HCT116 (cell line): ENCODE measurements around the gene EMILIN2. TPM values are rescaled to one million over a fixed set of nuclear protein-coding genes. Genes with fewer than 3 reads are reported as not detected.
"Not testable (repeated sequence)": the region's sequence is repeated elsewhere in the genome, so short reads cannot be mapped to it uniquely, and the experiment has no call there.

Experiments
- ATAC-seq: fragments of 200-7000 bp; cut with Tn5 transposase; 2 replicates; pipeline ENCODE4 v1.9.1; 2020; ENCODE audit warnings: mild to moderate bottlenecking, moderate library complexity
- BruUV-seq: library from RNA; stranded (reverse); fragments of 400-500 nt; replicated peaks from 2 replicates; lab custom pipeline; 2021; lab: Mats Ljungman, UMichigan
- CTCF ChIA-PET: fragments of 300-600 bp; sonication (Branson Sonifier 250); formaldehyde crosslinking; loops from one replicate; lab custom pipeline; 2021; ENCODE audit warnings: antibody characterized with exemption; lab: Charles Lee
- POLR2A ChIA-PET: fragments of 300-600, 350-600 bp; sonication (Branson Sonifier 250); formaldehyde crosslinking; loops from one replicate; lab custom pipeline; 2021; ENCODE audit warnings: antibody characterized with exemption; lab: Charles Lee
- RAD21 ChIA-PET, 2 experiments: fragments of 300-600 bp; sonication (Branson Sonifier 250); formaldehyde crosslinking; loops; one replicate each; lab custom pipeline; 2023; ENCODE audit warnings: low total read pairs in 2 of 2; ENCODE audit not compliant: uncharacterized antibody in 2 of 2, unreplicated experiment in 2 of 2, low non-redundant PET in 1 of 2; lab: Charles Lee
- DNase-seq: peaks from one replicate; pipeline ENCODE4 v3.0.0-alpha.2; 2010; ENCODE audit warnings: low read depth, low spot score
- H2AFZ ChIP-seq: fragments of 200-600 bp; shearing (Covaris generic), sonication (generic); 2 replicates; pipeline ENCODE4 v1.6.1; 2017; ENCODE audit warnings: low read depth, mixed run types, mixed read lengths, antibody characterized with exemption, low read length; ENCODE audit not compliant: poor library complexity, severe bottlenecking
- H3K27ac ChIP-seq: 2 replicates; pipeline ENCODE4 v1.5.1; 2012; ENCODE audit warnings: low read depth, low read length
- H3K27me3 ChIP-seq: fragments of 200-600 bp; sonication (generic); 2 replicates; pipeline ENCODE4 v1.6.1; 2016; ENCODE audit warnings: mixed run types, low read length, mixed read lengths; ENCODE audit not compliant: insufficient read depth
- H3K36me3 ChIP-seq, 2 experiments: fragments of 200-500 bp in 1 of 2; fragments of 200-600 bp in 1 of 2; sonication (Bioruptor generic) in 1 of 2; sonication (generic) in 1 of 2; 2 replicates each; pipeline versions ENCODE4 v1.5.1 to v1.6.1; 2014 to 2016; ENCODE audit warnings: low read length in 2 of 2, inconsistent platforms in 1 of 2, mixed read lengths in 1 of 2, mixed run types in 1 of 2; ENCODE audit not compliant: insufficient read depth in 2 of 2, control insufficient read depth in 1 of 2
- H3K4me1 ChIP-seq, 2 experiments: fragments of 200-600 bp in 1 of 2; sonication (generic) in 1 of 2; 2 replicates each; pipeline versions ENCODE4 v1.5.1 to v1.6.1; 2012 to 2017; ENCODE audit warnings: low read length in 2 of 2, inconsistent platforms in 1 of 2, mild to moderate bottlenecking in 1 of 2, mixed read lengths in 1 of 2, mixed run types in 1 of 2, moderate library complexity in 1 of 2; ENCODE audit not compliant: insufficient read depth in 2 of 2, control insufficient read depth in 1 of 2
- H3K4me2 ChIP-seq: fragments of 200-600 bp; sonication (generic); 2 replicates; pipeline ENCODE4 v1.6.1; 2017; ENCODE audit warnings: mixed run types, low read length, mixed read lengths
- H3K4me3 ChIP-seq, 2 experiments: fragments of 200-600 bp in 1 of 2; sonication (generic) in 1 of 2; replicated peaks in 1 of 2; 2 replicates each; pipeline ENCODE4 v1.5.1; 2011 to 2016; ENCODE audit warnings: low read length in 2 of 2, control low read depth in 1 of 2, low read depth in 1 of 2, mild to moderate bottlenecking in 1 of 2, mixed read lengths in 1 of 2, mixed run types in 1 of 2
- H3K79me2 ChIP-seq: fragments of 200-600 bp; sonication (generic); 2 replicates; pipeline ENCODE4 v1.6.1; 2017; ENCODE audit warnings: mild to moderate bottlenecking, mixed run types, low read length, moderate library complexity, mixed read lengths; ENCODE audit not compliant: insufficient read depth
- H3K9ac ChIP-seq: fragments of 200-600 bp; sonication (generic); 2 replicates; pipeline ENCODE4 v1.6.1; 2016; ENCODE audit warnings: low read length, mixed read lengths
- H3K9me2 ChIP-seq: fragments of 200-600 bp; sonication (generic), shearing (Covaris generic); 2 replicates; pipeline ENCODE4 v1.6.1; 2017; ENCODE audit warnings: mixed run types, mild to moderate bottlenecking, moderate library complexity; ENCODE audit not compliant: insufficient read depth
- H3K9me3 ChIP-seq, 2 experiments: fragments of 200-500 bp in 1 of 2; fragments of 200-600 bp in 1 of 2; sonication (Bioruptor generic) in 1 of 2; sonication (generic) in 1 of 2; 2 replicates each; pipeline ENCODE4 v1.6.1; 2014 to 2017; ENCODE audit warnings: low read length in 2 of 2, mixed read lengths in 2 of 2, inconsistent platforms in 1 of 2, low read depth in 1 of 2, mild to moderate bottlenecking in 1 of 2, mixed run types in 1 of 2, moderate library complexity in 1 of 2; ENCODE audit not compliant: control insufficient read depth in 1 of 2, insufficient read depth in 1 of 2
- H4K20me1 ChIP-seq: fragments of 200-600 bp; sonication (generic), shearing (Covaris generic); 2 replicates; pipeline ENCODE4 v1.6.1; 2017; ENCODE audit warnings: mixed run types, mild to moderate bottlenecking, moderate library complexity; ENCODE audit not compliant: insufficient read depth
- EGR1 ChIP-seq: IDR thresholded peaks from 2 replicates; pipeline ENCODE4 v1.6.1; 2012; ENCODE audit warnings: low read depth
- EZH2phosphoT487 ChIP-seq: fragments of 200-600 bp; IDR thresholded peaks from 2 replicates; pipeline ENCODE4 v1.6.1; 2018; ENCODE audit warnings: antibody characterized with exemption, borderline replicate concordance
- FOSL1 ChIP-seq: IDR thresholded peaks from 2 replicates; pipeline ENCODE4 v1.6.1; 2012; ENCODE audit warnings: low read depth
- JUND ChIP-seq: IDR thresholded peaks from 2 replicates; pipeline ENCODE4 v1.6.1; 2012
- POLR2A ChIP-seq: IDR thresholded peaks from 2 replicates; pipeline ENCODE4 v1.7.0; 2011; ENCODE audit warnings: borderline replicate concordance; ENCODE audit not compliant: insufficient read depth, insufficient read length; ENCODE audit errors: extremely low read depth
- RAD21 ChIP-seq: IDR thresholded peaks from 2 replicates; pipeline ENCODE4 v1.6.1; 2012; ENCODE audit warnings: low read depth, mild to moderate bottlenecking
- SIN3A ChIP-seq: IDR thresholded peaks from 2 replicates; pipeline ENCODE4 v1.6.1; 2012; ENCODE audit warnings: low read depth
- TCF7L2 ChIP-seq: IDR thresholded peaks from 2 replicates; pipeline ENCODE4 v1.7.0; 2011; ENCODE audit warnings: borderline replicate concordance, inconsistent platforms; ENCODE audit not compliant: insufficient read depth, insufficient read length; ENCODE audit errors: extremely low read depth
- ZFX ChIP-seq: fragments of 450-650 bp; IDR thresholded peaks from 2 replicates; pipeline ENCODE4 v1.6.1; 2017
- ZNF274 ChIP-seq: fragments of 200-500 bp; sonication (Bioruptor generic); IDR thresholded peaks from 2 replicates; pipeline ENCODE4 v1.6.1; 2014; ENCODE audit warnings: mild to moderate bottlenecking, low read depth, low read length, inconsistent platforms
- intact Hi-C: fragments of 100-400 bp; cut with micrococcal nuclease; formaldehyde crosslinking; loops from 2 replicates; pipeline ENCODE4 v1.10.0; 2022
- total RNA-seq: library from RNA; stranded (reverse); gene quantifications from one replicate; pipeline ENCODE4 v1.2.1, GENCODE V29; 2021; ENCODE audit not compliant: unreplicated experiment
- TF ChIP-seq, protein P1 (sequence below): IDR thresholded peaks from 2 replicates; pipeline ENCODE4 v1.6.1; 2012
- TF ChIP-seq, protein P2 (sequence below), 3 experiments: fragments of 200-600 bp in 1 of 3; sonication (generic) in 1 of 3; IDR thresholded peaks in 2 of 3; conservative IDR thresholded peaks in 1 of 3; 2 replicates each; pipeline ENCODE4 v1.5.1; 2012 to 2017; ENCODE audit warnings: low read depth in 2 of 3, low read length in 2 of 3, antibody characterized with exemption in 1 of 3, borderline replicate concordance in 1 of 3, control low read depth in 1 of 3, mild to moderate bottlenecking in 1 of 3, mixed read lengths in 1 of 3, mixed run types in 1 of 3, moderate library complexity in 1 of 3; ENCODE audit not compliant: insufficient read depth in 1 of 3

EMILIN2 gene
- total RNA-seq, 1 experiment from 2014 or later: 23.4 TPM

DNA sequence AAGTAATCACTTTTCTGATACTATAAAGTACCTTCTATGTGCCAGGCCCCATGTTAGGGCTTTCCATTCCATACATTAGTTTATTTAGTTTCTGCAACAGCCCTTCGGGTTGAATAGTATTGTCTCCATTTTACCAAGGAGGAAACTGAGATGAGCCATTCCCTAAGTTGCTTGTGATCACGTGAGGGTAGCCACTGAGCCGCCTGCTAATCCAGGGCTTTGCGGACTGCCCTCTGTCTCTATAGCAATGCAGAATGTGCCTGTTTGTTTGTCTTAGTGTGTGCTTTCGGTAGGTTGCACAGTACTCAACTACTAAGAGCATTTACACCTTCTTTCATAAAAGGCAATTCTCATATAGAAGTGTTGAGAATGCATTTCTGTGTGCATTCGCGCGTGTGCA lies 5.0 kb downstream of the EMILIN2 start:
- no peak overlapping the region for H3K27ac ChIP-seq
- no TSS peak for BruUV-seq
- RAD21 ChIA-PET: no interaction called here
- CTCF ChIA-PET: no interaction called here
- no peaks in the 10 kb centered on the region for H3K79me2 ChIP-seq
- H3K4me2 ChIP-seq: no peak overlapping the region
- no peaks in the 10 kb centered on the region for H3K9me3 ChIP-seq
- DNase-seq (no peak), ATAC-seq (no peak)
- intact Hi-C loops: no loop called here
- H2AFZ ChIP-seq: no peak overlapping the region
- no peaks in the 10 kb centered on the region for H3K36me3 ChIP-seq
- H3K9ac ChIP-seq: no peak overlapping the region
- TF ChIP-seq SIN3A: no peak
- TF ChIP-seq, all 23 proteins: peak for 0
- H3K27me3 ChIP-seq: no peaks in the 10 kb centered on the region
- no peaks in the 10 kb centered on the region; a peak in 1 of 4 replicates for H3K4me1 ChIP-seq
- H3K9me2 ChIP-seq: no peaks in the 10 kb centered on the region
- POLR2A ChIA-PET: no interaction called here
- no peaks in the 10 kb centered on the region for H4K20me1 ChIP-seq
- no peak overlapping the region for H3K4me3 ChIP-seq

DNA sequence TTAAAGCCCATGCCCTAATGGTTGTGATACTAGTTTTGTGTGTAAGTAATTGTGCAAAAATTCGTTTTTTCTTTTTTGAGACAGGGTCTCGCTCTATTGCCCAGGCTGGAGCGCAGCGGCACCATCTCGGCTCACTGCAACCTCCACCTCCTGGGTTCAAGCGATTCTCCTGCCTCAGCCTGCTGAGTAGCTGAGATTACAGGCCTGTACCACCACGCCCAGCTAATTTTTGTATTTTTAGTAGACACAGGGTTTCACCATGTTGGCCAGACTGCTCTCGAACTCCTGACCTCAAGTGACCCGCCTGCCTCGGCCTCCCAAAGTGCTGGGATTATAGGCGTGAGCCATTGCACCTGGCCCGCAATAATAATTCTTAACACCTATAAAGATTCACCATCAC lies 5.7 kb downstream of the EMILIN2 start:
- BruUV-seq, POLR2A ChIA-PET, RAD21 ChIA-PET, H2AFZ ChIP-seq, H3K79me2 ChIP-seq, H3K4me3 ChIP-seq, intact Hi-C loops, H3K27ac ChIP-seq, H3K4me1 ChIP-seq, H3K9me3 ChIP-seq, H3K36me3 ChIP-seq, H3K9ac ChIP-seq, DNase-seq, H3K4me2 ChIP-seq, ATAC-seq, H4K20me1 ChIP-seq, H3K9me2 ChIP-seq, H3K27me3 ChIP-seq, CTCF ChIA-PET: not testable (repeated sequence)

DNA sequence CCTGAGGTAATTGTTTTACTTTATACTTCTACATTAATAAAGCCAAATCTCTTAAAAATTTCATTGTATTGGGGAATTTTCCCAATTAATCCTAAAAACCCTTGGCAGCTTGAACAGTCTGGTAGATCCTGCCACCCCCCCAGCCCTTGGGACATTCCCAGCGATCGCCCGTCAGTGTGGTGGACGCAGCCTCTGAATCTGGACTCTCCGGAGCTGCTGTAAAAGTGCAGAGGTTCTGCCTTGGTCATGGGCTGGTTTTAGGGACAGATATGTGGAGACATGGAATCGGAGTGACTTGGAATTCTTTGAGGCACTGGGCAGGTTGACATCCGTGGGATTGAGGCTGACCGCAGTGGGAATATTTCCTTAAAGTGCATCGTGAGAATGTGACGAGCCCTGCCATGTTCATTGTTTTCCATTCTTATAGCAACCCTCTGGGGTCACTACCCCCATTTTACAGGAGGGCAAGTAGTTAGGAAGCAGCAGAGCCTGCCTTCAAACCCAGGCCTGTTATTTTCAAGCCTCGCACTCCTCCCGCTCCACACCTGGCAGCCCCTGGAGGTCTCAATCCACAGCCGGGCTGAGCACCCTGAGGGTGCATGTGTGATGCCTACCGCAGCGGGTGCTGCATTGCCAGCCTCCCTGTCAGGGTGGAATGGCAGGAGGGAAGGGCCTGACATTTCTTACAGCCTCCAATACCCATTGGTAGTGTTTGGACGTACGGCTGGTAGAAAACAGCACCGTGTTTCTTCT lies 6.5 kb downstream of the EMILIN2 start:
- ChIA-PET POLR2A (no interaction called here), RAD21 (no interaction called here), CTCF (no interaction called here)
- ATAC-seq: no peak
- Histone ChIP-seq H3K9me3 (no peaks in the 10 kb centered on the region), H3K4me3 (no peak overlapping the region), H3K27me3 (no peaks in the 10 kb centered on the region; the same call in 1 of the 2 replicates), H3K79me2 (no peaks in the 10 kb centered on the region), H3K4me1 (no peaks in the 10 kb centered on the region), H3K4me2 (no peak overlapping the region), H2AFZ (no peak overlapping the region), H3K9me2 (no peaks in the 10 kb centered on the region), H3K9ac (no peak overlapping the region), H4K20me1 (no peaks in the 10 kb centered on the region), H3K36me3 (no peaks in the 10 kb centered on the region), H3K27ac (no peak overlapping the region)
- no TSS peak for BruUV-seq
- intact Hi-C loops: no loop called here
- DNase-seq: no peak
- no peak for TF ChIP-seq JUND
- TF ChIP-seq RAD21: no peak
- TF ChIP-seq ZFX: no peak
- TF ChIP-seq FOSL1: no peak
- TF ChIP-seq ZNF274: no peak
- TF ChIP-seq POLR2A: no peak
- TF ChIP-seq, protein P1, sequence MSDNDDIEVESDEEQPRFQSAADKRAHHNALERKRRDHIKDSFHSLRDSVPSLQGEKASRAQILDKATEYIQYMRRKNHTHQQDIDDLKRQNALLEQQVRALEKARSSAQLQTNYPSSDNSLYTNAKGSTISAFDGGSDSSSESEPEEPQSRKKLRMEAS: no peak
- TF ChIP-seq EGR1: no peak
- TF ChIP-seq EZH2phosphoT487: no peak
- TF ChIP-seq, protein P2, sequence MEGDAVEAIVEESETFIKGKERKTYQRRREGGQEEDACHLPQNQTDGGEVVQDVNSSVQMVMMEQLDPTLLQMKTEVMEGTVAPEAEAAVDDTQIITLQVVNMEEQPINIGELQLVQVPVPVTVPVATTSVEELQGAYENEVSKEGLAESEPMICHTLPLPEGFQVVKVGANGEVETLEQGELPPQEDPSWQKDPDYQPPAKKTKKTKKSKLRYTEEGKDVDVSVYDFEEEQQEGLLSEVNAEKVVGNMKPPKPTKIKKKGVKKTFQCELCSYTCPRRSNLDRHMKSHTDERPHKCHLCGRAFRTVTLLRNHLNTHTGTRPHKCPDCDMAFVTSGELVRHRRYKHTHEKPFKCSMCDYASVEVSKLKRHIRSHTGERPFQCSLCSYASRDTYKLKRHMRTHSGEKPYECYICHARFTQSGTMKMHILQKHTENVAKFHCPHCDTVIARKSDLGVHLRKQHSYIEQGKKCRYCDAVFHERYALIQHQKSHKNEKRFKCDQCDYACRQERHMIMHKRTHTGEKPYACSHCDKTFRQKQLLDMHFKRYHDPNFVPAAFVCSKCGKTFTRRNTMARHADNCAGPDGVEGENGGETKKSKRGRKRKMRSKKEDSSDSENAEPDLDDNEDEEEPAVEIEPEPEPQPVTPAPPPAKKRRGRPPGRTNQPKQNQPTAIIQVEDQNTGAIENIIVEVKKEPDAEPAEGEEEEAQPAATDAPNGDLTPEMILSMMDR (IDR thresholded peaks at IDR 0.05 in 2 of 3, conservative IDR thresholded peaks at IDR 0.05 in 1 of 3; ENCODE audit: borderline replicate concordance in 1 of 3, insufficient read depth in 1 of 3, low read depth in 2 of 3, low read length in 2 of 3): no peak
- no peak for TF ChIP-seq TCF7L2
